C1 segment of cervical spinal cord (tissue), 14 donors: ENCODE data around the gene HELQ.

Source experiments
- DNase-seq, 14 donors: peaks; one replicate each; lab custom pipeline; 2025; lab: John Stamatoyannopoulos, UW

The HELQ gene

DNA sequence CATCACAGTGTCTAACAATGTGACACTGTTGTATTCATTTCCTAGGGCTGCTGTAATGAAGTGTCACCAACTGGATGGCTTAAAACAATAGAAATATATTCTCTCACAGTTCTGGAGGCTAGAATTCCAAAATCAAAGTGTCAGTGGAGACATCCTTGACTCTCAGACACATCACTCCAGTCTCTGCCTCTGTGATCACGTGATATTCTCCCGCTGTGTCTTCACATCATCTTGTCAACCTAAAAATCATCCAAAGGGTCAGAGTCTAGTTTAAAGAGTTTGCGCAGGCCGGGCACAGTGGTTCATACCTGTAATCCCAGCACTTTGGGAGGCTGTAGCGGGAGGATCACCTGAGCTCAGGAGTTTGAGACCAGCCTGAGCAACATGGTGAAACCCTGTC is 84.4 kb downstream of the HELQ start:
- no peak for DNase-seq

DNA sequence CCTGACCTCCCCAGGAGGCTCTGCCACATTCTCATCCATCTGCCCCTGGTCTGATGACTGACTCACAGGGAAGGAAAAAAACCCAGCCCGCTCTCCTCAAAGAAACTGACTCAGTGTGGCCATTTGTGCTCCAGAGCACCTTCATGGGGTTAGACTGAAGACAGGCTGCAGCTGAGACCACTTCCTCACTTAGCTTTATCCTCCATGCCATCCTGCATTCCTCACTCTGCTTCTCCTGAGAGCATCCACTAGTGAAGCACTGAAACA is 85.0 kb downstream of the HELQ start:
- no peak for DNase-seq

DNA sequence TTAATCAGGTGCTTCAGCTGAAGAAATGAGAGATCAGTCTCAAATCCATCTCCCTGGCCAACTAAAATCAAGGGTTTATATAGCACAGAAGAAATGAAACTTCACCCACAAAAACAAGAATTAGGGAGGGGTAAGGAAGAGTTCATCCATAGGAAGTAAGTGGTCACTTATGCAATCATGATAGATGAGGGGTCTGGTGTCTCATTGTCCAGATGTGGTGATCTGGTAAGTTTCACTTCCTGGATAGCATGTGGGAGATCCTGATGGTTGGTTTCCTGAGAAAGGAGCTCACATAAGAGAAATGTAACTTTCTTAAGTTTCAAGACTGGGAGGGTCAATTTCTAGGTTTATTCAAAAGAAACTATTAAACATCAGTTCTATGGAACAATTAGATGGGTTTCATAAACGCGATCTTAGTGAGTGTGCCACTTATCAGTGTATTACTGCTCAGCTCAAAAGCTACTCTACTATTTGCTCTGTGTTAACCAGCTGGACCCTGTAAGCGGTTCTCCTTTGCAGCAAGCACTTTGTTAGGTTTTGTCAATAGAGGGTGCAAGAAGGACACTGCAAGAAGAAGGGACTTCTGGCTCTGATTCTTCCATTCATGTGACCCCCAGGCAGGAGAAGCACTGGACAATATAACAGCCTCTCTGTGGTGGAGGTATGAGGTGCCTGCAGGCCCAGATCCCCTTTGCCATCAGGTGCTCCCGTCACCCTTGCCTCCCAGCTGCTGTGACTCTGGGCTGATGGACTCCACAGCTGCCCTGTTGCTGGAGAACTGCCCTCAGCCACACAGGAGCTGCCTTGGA is 85.6 kb downstream of the HELQ start:
- peak in 3 of 14 donors; percentile 2 to 11 (median 8) for DNase-seq

DNA sequence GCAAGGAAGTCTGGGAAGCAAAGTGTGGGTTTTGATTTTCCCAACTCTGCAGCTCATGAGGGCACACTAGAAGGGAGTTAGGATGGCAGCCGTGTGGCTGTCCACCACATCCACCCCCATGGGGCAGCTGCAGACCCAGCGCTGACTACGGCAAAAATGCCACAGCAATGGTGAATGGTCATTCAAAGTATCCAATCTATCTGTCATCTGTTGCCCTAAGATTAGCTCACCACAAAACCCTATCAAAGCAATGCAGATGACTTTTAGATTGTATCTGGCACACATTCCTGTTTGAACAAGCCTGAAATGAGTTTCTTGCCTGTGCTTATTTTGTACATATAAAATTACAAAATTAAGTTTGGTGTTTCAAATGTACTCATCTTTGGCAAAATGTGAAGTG is 91.3 kb downstream of the HELQ start:
- DNase-seq, result no peak

DNA sequence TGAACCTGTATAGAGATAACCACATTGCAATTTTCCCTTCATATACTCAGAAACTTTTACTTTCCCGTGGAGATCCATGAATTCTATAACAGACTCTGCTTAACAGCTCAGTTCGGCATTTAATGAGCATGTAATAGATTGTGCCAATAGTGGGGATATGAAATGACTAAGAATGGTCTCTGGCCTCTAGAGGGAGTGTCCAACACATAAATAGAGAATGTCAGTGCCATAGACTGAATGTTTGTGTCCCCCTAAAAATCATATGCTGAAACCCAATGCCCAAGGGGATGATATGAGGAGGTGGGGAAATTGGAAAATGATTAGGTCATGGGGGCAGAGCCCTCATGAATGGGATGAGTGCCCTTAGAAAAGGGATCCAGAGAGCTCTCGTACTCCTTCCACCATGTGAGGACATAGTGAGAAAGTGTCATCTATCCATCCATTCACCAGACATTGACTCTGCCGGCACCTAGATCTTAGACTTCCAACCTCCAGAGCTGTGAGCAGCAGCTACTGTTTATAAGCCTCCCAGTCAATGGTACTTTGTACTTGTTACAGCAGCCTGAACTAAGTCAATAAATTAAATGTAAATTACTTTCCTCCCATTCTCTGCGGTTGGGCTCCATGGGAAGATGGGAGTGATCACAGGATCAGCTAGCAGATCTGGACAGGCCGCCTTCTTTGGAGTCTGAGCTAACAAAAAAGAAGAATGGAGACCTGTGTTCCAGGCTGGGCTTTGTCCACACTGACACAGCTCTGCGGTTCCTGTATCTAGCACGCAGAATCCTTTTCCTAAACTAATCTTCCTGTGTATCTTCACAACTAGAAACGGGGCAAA is 92.9 kb downstream of the HELQ start:
- no peak for DNase-seq

DNA sequence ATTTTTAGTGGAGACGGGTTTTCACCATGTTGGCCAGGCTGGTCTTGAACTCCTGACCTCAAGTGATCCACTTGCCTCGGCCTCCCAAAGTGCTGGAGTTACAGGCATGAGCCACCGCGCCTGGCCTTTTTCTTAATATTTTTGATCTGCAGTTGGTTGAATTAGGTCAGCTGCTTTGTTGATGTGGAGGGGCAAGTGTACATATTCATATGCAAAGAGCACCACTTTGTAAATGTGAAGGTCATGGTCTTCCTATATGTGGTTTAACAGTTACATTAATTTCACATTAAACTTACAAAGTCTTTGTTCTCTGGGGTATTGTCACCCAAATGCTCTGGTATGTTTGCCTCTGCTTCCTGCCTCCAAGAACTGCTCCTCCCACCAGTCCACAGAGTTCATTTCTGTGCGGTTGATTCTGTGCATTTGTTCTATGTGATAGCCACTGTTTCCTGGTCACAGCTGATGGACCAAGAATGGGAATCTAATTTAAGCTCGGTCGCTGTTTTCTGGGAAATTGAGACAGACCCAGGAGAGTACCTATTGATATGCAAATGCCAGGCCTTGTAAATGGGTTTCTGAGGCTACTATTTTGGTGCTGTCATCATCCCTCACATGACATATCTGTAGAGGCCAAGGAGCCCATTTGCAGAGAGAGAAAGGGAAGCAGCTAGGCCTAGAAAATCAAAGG is 94.1 kb downstream of the HELQ start:
- DNase-seq, result no peak

DNA sequence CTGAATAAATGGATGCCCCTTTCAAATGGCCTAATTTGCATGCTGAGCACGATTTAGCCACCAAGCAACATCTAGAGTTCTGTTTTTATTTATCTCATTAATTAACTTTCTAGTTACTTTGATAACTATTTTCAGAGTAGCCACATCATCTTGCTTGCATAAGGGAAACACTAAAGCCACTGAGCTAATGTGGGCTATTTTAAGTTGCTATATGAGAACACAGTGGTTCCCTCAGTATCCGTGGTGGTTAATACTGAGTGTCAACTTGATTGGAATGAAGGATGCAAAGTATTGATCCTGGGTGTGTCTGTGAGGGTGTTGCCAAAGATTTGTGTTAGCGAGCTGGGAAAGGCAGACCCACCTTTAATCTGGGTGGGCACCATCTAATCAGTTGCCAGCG is 95.6 kb downstream of the HELQ start:
- no peak for DNase-seq

DNA sequence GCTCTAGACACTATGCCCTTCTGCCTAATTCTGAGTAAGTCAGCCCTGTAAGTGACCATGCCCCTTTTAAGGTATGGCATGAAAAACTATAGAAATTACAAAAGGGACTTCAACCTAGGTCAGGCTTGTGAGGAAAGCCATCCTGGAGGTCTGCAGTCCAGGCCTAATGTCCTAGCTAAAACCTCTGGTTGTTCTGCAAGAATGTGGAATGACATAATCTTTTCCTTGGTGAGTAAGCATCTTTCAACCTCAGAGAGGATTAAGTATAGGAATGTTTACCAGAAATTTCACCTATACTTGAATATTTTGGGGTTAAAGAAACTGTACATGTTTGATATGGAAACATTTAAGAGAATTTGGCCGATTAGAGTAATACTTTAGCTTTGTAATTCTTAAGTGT is 97.2 kb downstream of the HELQ start:
- no peak for DNase-seq
